ENCODE results near the gene RTN1. TPM values are rescaled to one million over a fixed set of nuclear protein-coding genes. Genes with fewer than 3 reads are reported as not detected.

The RTN1 gene
- total RNA-seq, 1 experiment from 2014 or later, result 0.05 TPM

GRCh38 chr14:59727073-59727661 lies 143.4 kb downstream of the RTN1 start:
- ChIA-PET POLR2A (no interaction called here), CTCF (no interaction called here)
- intact Hi-C loops (cut with micrococcal nuclease; ENCODE audit: unreplicated experiment) (no loop called here), in situ Hi-C loops (cut with HindIII; ENCODE audit: low pct_unique_long_range_greater_than_20kb, low sequenced_read_pairs) (no loop called here)
- Histone ChIP-seq H3K4me3 (ENCODE audit: low read depth in 2 of 2, low read length in 2 of 2) (no peak overlapping the region), H3K4me1 (ENCODE audit: control insufficient read depth, insufficient read depth, low read length) (no peaks in the 10 kb centered on the region), H3K9me3 (ENCODE audit: control insufficient read depth, insufficient read depth, low read depth, low read length) (no peaks in the 10 kb centered on the region), H3K36me3 (ENCODE audit: control insufficient read depth, insufficient read depth, low read length) (no peaks in the 10 kb centered on the region), H3K27me3 (ENCODE audit: control insufficient read depth, insufficient read depth, low read length) (no peaks in the 10 kb centered on the region), H3K27ac (ENCODE audit: low read length) (no peak overlapping the region)
- no peak for TF ChIP-seq SIN3A (IDR thresholded peaks at IDR 0.05; ENCODE audit: borderline replicate concordance, insufficient read depth, low read depth, low read length)
- no peak for TF ChIP-seq TCF7L2 (IDR thresholded peaks at IDR 0.05; ENCODE audit: low read depth, low read length)
- TF ChIP-seq REST (IDR thresholded peaks at IDR 0.05; ENCODE audit: insufficient read depth in 1 of 2, low read depth in 2 of 2, low read length in 1 of 2), result no peak
- TF ChIP-seq CTCF (IDR thresholded peaks at IDR 0.05), result no peak
- TF ChIP-seq POLR2AphosphoS5 (IDR thresholded peaks at IDR 0.05; ENCODE audit: low read depth, low read length), result no peak
- ATAC-seq, result no peak
- BruUV-seq (replicated peaks), result no TSS peak
- DNase-seq (ENCODE audit: low read depth, low spot score), result no peak

GRCh38 chr14:59711080-59711479 lies 159.5 kb downstream of the RTN1 start:
- in situ Hi-C loops (cut with HindIII; ENCODE audit: low pct_unique_long_range_greater_than_20kb, low sequenced_read_pairs) (no loop called here), intact Hi-C loops (cut with micrococcal nuclease; ENCODE audit: unreplicated experiment) (loop anchor here (10.0 kb wide), 1 partner anchor 184 kb away; no protein-coding TSS in a partner anchor)
- no peaks in the 10 kb centered on the region for H3K4me1 ChIP-seq (ENCODE audit: control insufficient read depth, insufficient read depth, low read length)
- no peaks in the 10 kb centered on the region; the same call in 1 of the 2 replicates for H3K36me3 ChIP-seq (ENCODE audit: control insufficient read depth, insufficient read depth, low read length)
- no peak overlapping the region for H3K27ac ChIP-seq (ENCODE audit: low read length)
- TF ChIP-seq SIN3A (IDR thresholded peaks at IDR 0.05; ENCODE audit: borderline replicate concordance, insufficient read depth, low read depth, low read length), result no peak
- TF ChIP-seq CTCF (IDR thresholded peaks at IDR 0.05), result no peak
- TF ChIP-seq TCF7L2 (IDR thresholded peaks at IDR 0.05; ENCODE audit: low read depth, low read length), result no peak
- TF ChIP-seq POLR2AphosphoS5 (IDR thresholded peaks at IDR 0.05; ENCODE audit: low read depth, low read length), result no peak
- no peak for TF ChIP-seq REST (IDR thresholded peaks at IDR 0.05; ENCODE audit: insufficient read depth in 1 of 2, low read depth in 2 of 2, low read length in 1 of 2)
- BruUV-seq (replicated peaks), result no TSS peak
- DNase-seq (ENCODE audit: low read depth, low spot score) (no peak), ATAC-seq (no peak)
- POLR2A ChIA-PET, result no interaction called here
- H3K27me3 ChIP-seq (ENCODE audit: control insufficient read depth, insufficient read depth, low read length), result no peaks in the 10 kb centered on the region; the same call in 1 of the 2 replicates
- H3K4me3 ChIP-seq (ENCODE audit: low read depth in 2 of 2, low read length in 2 of 2), result no peak overlapping the region
- no peaks in the 10 kb centered on the region for H3K9me3 ChIP-seq (ENCODE audit: control insufficient read depth, insufficient read depth, low read depth, low read length)
- CTCF ChIA-PET, result no interaction called here

All from Panc1 (cell line).